Heart right ventricle (tissue), 16 donors: ENCODE data around the gene GPR142. TPM values are rescaled to one million over a fixed set of nuclear protein-coding genes. Genes with fewer than 3 reads are reported as not detected.

Experiments used
- ATAC-seq, 8 donors: fragments of 200-7000 bp; cut with Tn5 transposase; one replicate each; pipeline ENCODE4 v1.9.1; 2020; ENCODE audit warnings: mild to moderate bottlenecking in 8 of 8, moderate library complexity in 8 of 8, moderate number of reproducible peaks in 1 of 8
- DNase-seq, 2 donors: peaks; one replicate each; pipeline ENCODE4 v3.0.0-alpha.2; 2020
- H3K27ac ChIP-seq, 10 donors: fragments of 200-600 bp; sonication (generic) in 2 of 10; one replicate each; pipeline versions ENCODE4 v1.5.0 to v1.8.0; 2020 to 2022; ENCODE audit warnings: mild to moderate bottlenecking in 3 of 10
- H3K27me3 ChIP-seq, 7 donors: fragments of 200-600 bp; one replicate each; pipeline ENCODE4 v1.8.0; 2021 to 2022; ENCODE audit warnings: mild to moderate bottlenecking in 2 of 7
- H3K36me3 ChIP-seq, 9 donors: fragments of 200-600 bp; sonication (generic) in 1 of 9; one replicate each; pipeline versions ENCODE4 v1.5.0 to v1.8.0; 2020 to 2022; ENCODE audit warnings: mild to moderate bottlenecking in 2 of 9
- H3K4me1 ChIP-seq, 9 donors: fragments of 200-600 bp; sonication (generic) in 1 of 9; one replicate each; pipeline versions ENCODE4 v1.5.0 to v1.8.0; 2020 to 2022; ENCODE audit warnings: mild to moderate bottlenecking in 4 of 9
- H3K4me3 ChIP-seq, 10 donors: fragments of 200-600 bp; sonication (generic) in 2 of 10; one replicate each; pipeline versions ENCODE4 v1.5.0 to v1.8.0; 2020 to 2022; ENCODE audit warnings: mild to moderate bottlenecking in 7 of 10, moderate library complexity in 2 of 10
- H3K9me3 ChIP-seq, 11 donors: fragments of 200-600 bp in 10 of 11; sonication (generic) in 2 of 11; one replicate each; pipeline versions ENCODE4 v1.5.0 to v1.8.0; 2013 to 2022; ENCODE audit warnings: mild to moderate bottlenecking in 2 of 11, control low read depth in 1 of 11, moderate library complexity in 1 of 11
- CTCF ChIP-seq, 9 donors: fragments of 200-600 bp; sonication (generic) in 2 of 9; IDR thresholded peaks; one replicate each; pipeline versions ENCODE4 v1.5.0 to v1.8.0; 2021 to 2022; ENCODE audit warnings: antibody characterized with exemption in 9 of 9, mild to moderate bottlenecking in 5 of 9, moderate library complexity in 1 of 9
- WGBS, 2 donors: extraction: QIAGEN DNeasy Blood & Tissue Kit; methylation state at CpG; one replicate each; pipeline ENCODE4 v1.1.7; 2013; ENCODE audit warnings: inconsistent platforms in 1 of 2; 5-methylcytosine and 5-hydroxymethylcytosine counted together
- intact Hi-C, 10 donors: fragments of 100-400 bp; cut with DNase I; formaldehyde crosslinking; loops; one replicate each; pipeline versions ENCODE4 v1.11.1 to v1.14.2; 2022
- polyA plus RNA-seq, 2 donors: library from polyadenylated mRNA; stranded (reverse); fragments of 200-250 nt; gene quantifications; one replicate each; pipeline ENCODE4 v1.2.3, GENCODE V29; 2013
- total RNA-seq, 10 donors: library from RNA; stranded (reverse); fragmentation: NEBNext Ultra II Directional in 3 of 10; extraction: Animal tissue kit (Norgen Biotek cat#: 25700) in 3 of 10; gene quantifications; one replicate each; pipeline versions ENCODE4 v1.2.1 to v1.2.4, GENCODE V29; 2021 to 2023
- donor health status: Arrhythmogenic right ventricular cardiomyopathy.
- donor health status: ischemic (EF 13 %, LVEDD 7.1; RV severe dilation, severe dysfunction).
- donor health status: healthy with polysubstance abuse.
- donor health status: DM: no; HTN: yes; CAD: no.
- donor health status: DM: no; HTN: no; CAD: no.
- donor health status: ischemic (EF 25% LVEDD 6.9; RV normal size, moderate dysfunction).
- donor health status: ischemic (EF 25% LVEDD 5.7; RV mildly dilated, moderate dysfunction).
- donor health status: healthy.
- donor health status: DM: yes; HTN: yes; CAD: no.
- donor health status: Ischemic cardiomyopathy.
- donor health status: ischemic (EF 35%, LVEDD 5.7; RV mildly dilated, moderate dysfunction).
- donor health status: nonischemic (EF 11% LVEDD 7.7; RV severe dilation, severe dysfunction).
- donor health status: DM: yes; HTN: yes; CAD: no.
- donor health status: PGD.
- donor health status: ischemic (EF 29% LVEDD 5.4; RV normal size, mild dysfunction).
- donor health status: nonischemic (EF 23%, LVEDD 6.1; RV moderate dilation, normal function).

Gene GPR142
- total and polyA plus RNA-seq, 12 donors = 0.70 TPM; not detected in 11

DNA sequence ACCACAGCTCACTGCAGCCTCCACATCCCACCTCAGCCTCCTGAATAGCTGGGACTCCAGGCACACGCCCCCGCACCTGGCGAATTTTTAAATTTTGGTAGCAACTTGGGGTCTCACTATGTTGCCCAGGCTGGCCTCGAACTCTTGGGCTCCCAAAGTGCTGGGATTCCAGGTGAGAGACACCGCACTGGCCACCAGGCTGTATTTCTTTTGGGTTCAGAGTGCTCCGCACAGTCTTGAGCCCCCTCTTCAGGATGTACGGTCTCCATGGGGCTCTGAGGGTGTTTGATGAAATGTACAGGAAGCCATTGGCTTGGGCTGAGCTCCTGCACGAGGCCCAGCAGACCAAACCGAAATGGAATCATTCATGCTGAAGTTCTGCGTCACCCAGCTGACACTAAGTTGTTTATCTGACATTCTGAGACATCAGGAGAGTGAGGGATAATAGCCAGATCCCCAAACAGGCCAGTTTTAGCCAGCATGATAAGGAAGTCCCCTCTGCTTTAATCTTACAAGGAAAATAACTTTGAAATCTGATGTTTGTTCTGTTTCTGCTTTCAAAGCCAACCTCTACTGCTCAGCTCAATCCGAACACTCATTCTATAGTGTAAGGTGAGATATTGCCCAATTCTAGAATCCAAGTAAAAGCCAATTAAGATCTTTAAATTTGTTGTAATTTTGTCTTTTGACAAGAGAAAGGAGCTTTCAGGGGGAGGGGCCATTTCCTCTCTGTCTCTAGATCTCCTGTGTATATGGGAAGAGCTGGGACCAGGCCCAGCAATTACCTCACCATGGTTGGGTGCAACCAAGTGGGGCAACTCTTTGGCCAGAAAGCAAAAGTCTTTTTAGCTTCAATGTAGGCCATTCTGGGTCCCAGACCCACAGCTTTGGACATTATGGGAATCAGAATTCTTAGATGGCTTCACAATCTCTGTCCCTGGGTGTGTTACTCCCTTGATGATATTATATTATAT lies 23.7 kb downstream of the GPR142 start:
- peaks cover 0 to 5% (median 0%) of the 10 kb centered on the region in 11 donors for H3K9me3 ChIP-seq
- TF ChIP-seq CTCF (IDR thresholded peaks at IDR 0.05) = no peak
- ATAC-seq (no peak), DNase-seq (no peak)
- no peak overlapping the region for H3K4me3 ChIP-seq
- H3K36me3 ChIP-seq = no peaks in the 10 kb centered on the region
- peaks cover 4 to 34% (median 13%) of the 10 kb centered on the region in 9 donors for H3K4me1 ChIP-seq
- 80% methylated on average over 11 of the region's 11 CpGs for WGBS, 2 donors
- no peak overlapping the region for H3K27ac ChIP-seq
- intact Hi-C loops = no loop called here
- H3K27me3 ChIP-seq = no peaks in the 10 kb centered on the region

DNA sequence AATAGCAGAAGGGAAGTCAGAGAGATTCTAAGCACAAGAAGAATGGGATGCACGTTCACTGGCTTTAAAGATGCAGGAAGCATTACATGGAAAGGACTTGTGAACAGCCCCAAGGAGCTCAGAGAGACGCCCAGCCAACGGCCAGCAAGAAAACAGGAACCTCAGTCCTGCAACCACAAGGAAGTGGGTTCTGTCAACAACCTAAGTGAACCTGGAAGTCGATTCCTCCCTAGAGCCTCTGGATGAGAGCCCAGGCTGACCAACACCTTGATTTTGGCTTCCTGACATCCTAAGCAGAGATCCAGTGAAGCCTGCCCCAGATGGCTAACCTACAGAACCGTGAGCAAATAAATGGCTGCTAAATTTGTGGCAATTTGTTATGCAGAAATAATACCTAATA lies 24.5 kb downstream of the GPR142 start:
- no peak for TF ChIP-seq CTCF (IDR thresholded peaks at IDR 0.05)
- ATAC-seq (no peak), DNase-seq (no peak)
- WGBS, 2 donors = 70% methylated on average over 5 of the region's 5 CpGs
- Histone ChIP-seq H3K4me1 (peaks cover 0 to 26% (median 6%) of the 10 kb centered on the region in 9 donors), H3K9me3 (peaks cover 0 to 5% (median 0%) of the 10 kb centered on the region in 11 donors), H3K4me3 (no peak overlapping the region), H3K36me3 (no peaks in the 10 kb centered on the region), H3K27ac (no peak overlapping the region), H3K27me3 (no peaks in the 10 kb centered on the region)
- intact Hi-C loops = no loop called here

GRCh38 chr17:74392848-74393247 lies 25.5 kb downstream of the GPR142 start:
- intact Hi-C loops = no loop called here
- ATAC-seq = no peak
- H3K27ac ChIP-seq = no peak overlapping the region

More at GRCh38 chr17:74392848-74393247, 25.5 kb downstream of the GPR142 start:
- peaks cover 0 to 5% (median 0%) of the 10 kb centered on the region in 11 donors for H3K9me3 ChIP-seq
- H3K27me3 ChIP-seq = no peaks in the 10 kb centered on the region
- H3K36me3 ChIP-seq = no peaks in the 10 kb centered on the region
- no peak for TF ChIP-seq CTCF (IDR thresholded peaks at IDR 0.05)
- no peak overlapping the region for H3K4me3 ChIP-seq
- DNase-seq = no peak
- H3K4me1 ChIP-seq = peaks cover 0 to 23% (median 0%) of the 10 kb centered on the region in 9 donors
- WGBS, 2 donors = 63 to 66% methylated on average over 5 of the region's 5 CpGs
